Measurements from ENCODE around the gene SMCR8. TPM values are rescaled to one million over a fixed set of nuclear protein-coding genes. Genes with fewer than 3 reads are reported as not detected.

Gene SMCR8
- total and polyA plus RNA-seq, 9 of the 15 experiments (the other 6 are each of a cell fraction or from before 2014, with no cell fraction given): 0.25 to 8.8 (median 4.9) TPM

GRCh38 chr17:18363101-18364049, 48.3 kb downstream of the SMCR8 start, which contains the start of gene SHMT1 (continued):
- TF ChIP-seq AFF1 (IDR thresholded peaks at IDR 0.05; ENCODE audit: low read depth in 1 of 2, partially characterized antibody in 2 of 2) (no peak), GABPB1 (CRISPR knock-in tag; IDR thresholded peaks at IDR 0.05) (no peak), RUNX1 (IDR thresholded peaks at IDR 0.05; ENCODE audit: low read depth) (no peak), WHSC1 (IDR thresholded peaks at IDR 0.05; ENCODE audit: low read length) (no peak), IFI16 (CRISPR knock-in tag; IDR thresholded peaks at IDR 0.05) (no peak), POLR2A (conservative IDR thresholded peaks at IDR 0.05) (peak; percentile 69), L3MBTL2 (IDR thresholded peaks at IDR 0.05) (peak; percentile 77), ZBTB43 (CRISPR knock-in tag; IDR thresholded peaks at IDR 0.05) (no peak), ZNF146 (CRISPR knock-in tag; IDR thresholded peaks at IDR 0.05; ENCODE audit: unreplicated experiment) (no peak), POLR2H (tag; IDR thresholded peaks at IDR 0.05; ENCODE audit: low read depth) (no peak), KLF13 (tag; IDR thresholded peaks at IDR 0.05; ENCODE audit: borderline replicate concordance, low read depth) (no peak), HNRNPH1 (optimal IDR thresholded peaks at IDR 0.05; ENCODE audit: low read depth, low read length) (no peak), KAT2B (IDR thresholded peaks at IDR 0.05; ENCODE audit: low read depth, low read length) (no peak), HDAC2 (IDR thresholded peaks at IDR 0.05) (no peak), HDAC6 (IDR thresholded peaks at IDR 0.05; ENCODE audit: low read depth, low read length) (no peak), ESRRB (CRISPR knock-in tag; IDR thresholded peaks at IDR 0.05; ENCODE audit: borderline replicate concordance) (no peak), ZFX (CRISPR knock-in tag; IDR thresholded peaks at IDR 0.05) (peak; percentile 65), ELF1 (tag; IDR thresholded peaks at IDR 0.05) (no peak), SIX5 (IDR thresholded peaks at IDR 0.05; ENCODE audit: borderline replicate concordance in 1 of 2, insufficient read depth in 1 of 2, low read depth in 1 of 2, low read length in 2 of 2) (no peak), ERF (CRISPR knock-in tag; IDR thresholded peaks at IDR 0.05) (no peak), ZNF311 (CRISPR knock-in tag; IDR thresholded peaks at IDR 0.05) (no peak)

Data from K562 (cell line).